Measurements from ENCODE around the gene SFN. TPM values are rescaled to one million over a fixed set of nuclear protein-coding genes. Genes with fewer than 3 reads are reported as not detected.

The SFN gene
- total and polyA plus RNA-seq, 2 donors (not counting 3 experiments of a cell fraction or from before 2014, with no cell fraction given), result 0.08 to 0.33 TPM

DNA sequence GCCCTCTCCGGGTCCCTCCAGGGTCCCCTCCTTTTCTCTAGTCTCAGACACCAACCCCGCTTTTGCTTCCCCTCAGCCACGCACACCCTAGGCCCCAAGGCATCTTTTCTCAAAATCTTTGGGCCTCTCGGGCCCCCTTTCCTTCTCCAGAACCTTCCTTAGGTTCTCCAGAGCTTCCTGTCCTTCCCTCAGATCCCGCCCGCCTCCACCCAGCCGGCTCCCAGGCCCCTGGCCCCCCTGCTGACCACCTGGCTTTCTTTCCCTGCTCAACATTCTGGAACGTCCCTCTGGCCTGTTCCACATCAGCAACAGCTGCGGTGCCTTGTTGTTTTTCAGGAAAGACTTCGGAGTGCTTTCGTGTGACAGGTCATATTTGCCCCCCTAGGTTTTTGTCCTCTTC, 35.3 kb upstream of the SFN start:
- peaks cover 26% of the 10 kb centered on the region for H3K79me2 ChIP-seq (ENCODE audit: control insufficient read depth, insufficient read depth, low read length)
- H3K27me3 ChIP-seq (ENCODE audit: control insufficient read depth in 2 of 2, insufficient read depth in 2 of 2, low read length in 2 of 2), result no peaks in the 10 kb centered on the region
- DNase-seq (ENCODE audit: low read depth, low spot score) (no peak), FAIRE-seq (no peak)
- BruUV-seq (replicated peaks), result TSS peak; percentile 22
- no peaks in the 10 kb centered on the region for H4K20me1 ChIP-seq (replicated peaks; ENCODE audit: control insufficient read depth, extremely low read depth, insufficient read depth, low read length)
- dilution Hi-C loops (cut with MboI; ENCODE audit: extremely low pct_ligation_motif_present, low sequenced_read_pairs), result no loop called here
- H3K4me1 ChIP-seq (ENCODE audit: control insufficient read depth, extremely low read depth, insufficient read depth, low read length), result peaks cover 11% of the 10 kb centered on the region
- peak overlapping the region; percentile 80 for H3K4me2 ChIP-seq (ENCODE audit: insufficient read depth, low read length)
- intact Hi-C loops (cut with micrococcal nuclease), result loop anchor here (1.0 kb wide), 1 partner anchor 164 kb away; no protein-coding TSS in a partner anchor
- CTCF ChIA-PET, result no interaction called here
- peak overlapping the region; percentile 11 for H3K9ac ChIP-seq (replicated peaks; ENCODE audit: extremely low read depth, insufficient read depth, low read length)
- H3K4me3 ChIP-seq (replicated peaks in 1 of 3; ENCODE audit: insufficient read depth in 1 of 3, low read depth in 1 of 3, low read length in 3 of 3), result peak overlapping the region; percentile 60 to 93 (median 73)
- peaks cover 0 to 8% of the 10 kb centered on the region in 2 experiments for H3K36me3 ChIP-seq (ENCODE audit: control insufficient read depth in 2 of 2, extremely low read depth in 1 of 2, insufficient read depth in 2 of 2, low read length in 2 of 2)
- TF ChIP-seq POLR2A (IDR thresholded peaks at IDR 0.05; ENCODE audit: low read depth, low read length) (no peak), GATA2 (IDR thresholded peaks at IDR 0.05; ENCODE audit: insufficient read depth, insufficient read length, low read depth, low read length) (no peak), JUN (IDR thresholded peaks at IDR 0.05; ENCODE audit: borderline replicate concordance, insufficient read depth, insufficient read length, low read depth) (no peak), FOS (IDR thresholded peaks at IDR 0.05; ENCODE audit: borderline replicate concordance, insufficient read depth, low read length) (no peak), POLR2AphosphoS5 (IDR thresholded peaks at IDR 0.05; ENCODE audit: insufficient read depth, low read depth, low read length) (no peak), EZH2 (IDR thresholded peaks at IDR 0.05; ENCODE audit: borderline replicate concordance, low read depth, low read length, severe bottlenecking) (no peak), MAX (IDR thresholded peaks at IDR 0.05; ENCODE audit: insufficient read depth, insufficient read length) (no peak), MYC (IDR thresholded peaks at IDR 0.05; ENCODE audit: low read depth, low read length) (no peak)
- TF ChIP-seq, protein P1, sequence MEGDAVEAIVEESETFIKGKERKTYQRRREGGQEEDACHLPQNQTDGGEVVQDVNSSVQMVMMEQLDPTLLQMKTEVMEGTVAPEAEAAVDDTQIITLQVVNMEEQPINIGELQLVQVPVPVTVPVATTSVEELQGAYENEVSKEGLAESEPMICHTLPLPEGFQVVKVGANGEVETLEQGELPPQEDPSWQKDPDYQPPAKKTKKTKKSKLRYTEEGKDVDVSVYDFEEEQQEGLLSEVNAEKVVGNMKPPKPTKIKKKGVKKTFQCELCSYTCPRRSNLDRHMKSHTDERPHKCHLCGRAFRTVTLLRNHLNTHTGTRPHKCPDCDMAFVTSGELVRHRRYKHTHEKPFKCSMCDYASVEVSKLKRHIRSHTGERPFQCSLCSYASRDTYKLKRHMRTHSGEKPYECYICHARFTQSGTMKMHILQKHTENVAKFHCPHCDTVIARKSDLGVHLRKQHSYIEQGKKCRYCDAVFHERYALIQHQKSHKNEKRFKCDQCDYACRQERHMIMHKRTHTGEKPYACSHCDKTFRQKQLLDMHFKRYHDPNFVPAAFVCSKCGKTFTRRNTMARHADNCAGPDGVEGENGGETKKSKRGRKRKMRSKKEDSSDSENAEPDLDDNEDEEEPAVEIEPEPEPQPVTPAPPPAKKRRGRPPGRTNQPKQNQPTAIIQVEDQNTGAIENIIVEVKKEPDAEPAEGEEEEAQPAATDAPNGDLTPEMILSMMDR (IDR thresholded peaks at IDR 0.05; ENCODE audit: extremely low read depth in 1 of 2, insufficient read depth in 1 of 2, low read depth in 1 of 2, low read length in 2 of 2), result no peak
- POLR2A ChIA-PET, result no interaction called here
- no peak overlapping the region for H3K27ac ChIP-seq (ENCODE audit: insufficient read depth, low read depth, low read length)
- H3K9me1 ChIP-seq (replicated peaks; ENCODE audit: control insufficient read depth, extremely low read depth, insufficient read depth, low read length), result no peaks in the 10 kb centered on the region
- no peak overlapping the region for H2AFZ ChIP-seq (ENCODE audit: low read depth, low read length)
- H3K9me3 ChIP-seq (replicated peaks; ENCODE audit: control insufficient read depth, insufficient read depth, low read length), result no peaks in the 10 kb centered on the region
